HG03432 (cell line): ENCODE data around the gene AGPAT3.
"Not testable (repeated sequence)": the region's sequence is repeated elsewhere in the genome, so short reads cannot be mapped to it uniquely, and the experiment has no call there.

ENCODE experiments used
- ATAC-seq: cut with Tn5 transposase; IDR thresholded peaks from one replicate; pipeline ENCODE4 v1.9.1; 2021; ENCODE audit warnings: mild to moderate bottlenecking, moderate library complexity; ENCODE audit not compliant: unreplicated experiment

The AGPAT3 gene

GRCh38 chr21:43881935-43882334, 16.9 kb downstream of the AGPAT3 start:
- no peak for ATAC-seq

- ATAC-seq, result no peak
These were observed 18.0 kb downstream of the AGPAT3 start for GRCh38 chr21:43882952-43883545.

- no peak for ATAC-seq
These were observed 19.2 kb downstream of the AGPAT3 start for GRCh38 chr21:43884012-43884860.

DNA sequence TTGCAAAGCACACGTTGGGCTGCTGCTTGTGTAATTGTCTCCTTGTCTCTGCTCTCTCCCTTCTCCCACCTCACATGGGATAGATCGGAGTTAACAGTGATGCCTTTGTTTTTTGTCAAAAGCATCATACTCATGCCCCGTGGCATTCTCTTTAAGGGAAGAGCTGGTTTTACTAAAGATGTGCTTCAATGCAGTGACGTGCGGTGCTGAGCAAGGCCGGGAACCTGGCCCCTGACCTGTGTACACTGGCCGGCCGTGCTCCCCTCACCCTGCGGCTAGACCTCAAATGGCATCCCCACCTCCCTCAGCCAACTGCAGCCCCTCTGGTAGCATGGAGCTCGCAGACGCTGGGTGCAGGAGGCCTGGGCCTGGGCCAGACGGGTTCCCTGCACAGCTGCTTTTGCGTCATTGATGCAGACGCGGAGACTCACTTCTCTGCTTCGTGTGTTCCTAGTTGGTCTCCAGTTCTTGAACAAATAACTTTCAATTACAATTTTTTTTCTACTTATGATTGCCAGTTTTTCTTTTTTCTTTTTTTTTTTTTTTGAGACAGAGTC, 19.9 kb downstream of the AGPAT3 start:
- ATAC-seq, result no peak

DNA sequence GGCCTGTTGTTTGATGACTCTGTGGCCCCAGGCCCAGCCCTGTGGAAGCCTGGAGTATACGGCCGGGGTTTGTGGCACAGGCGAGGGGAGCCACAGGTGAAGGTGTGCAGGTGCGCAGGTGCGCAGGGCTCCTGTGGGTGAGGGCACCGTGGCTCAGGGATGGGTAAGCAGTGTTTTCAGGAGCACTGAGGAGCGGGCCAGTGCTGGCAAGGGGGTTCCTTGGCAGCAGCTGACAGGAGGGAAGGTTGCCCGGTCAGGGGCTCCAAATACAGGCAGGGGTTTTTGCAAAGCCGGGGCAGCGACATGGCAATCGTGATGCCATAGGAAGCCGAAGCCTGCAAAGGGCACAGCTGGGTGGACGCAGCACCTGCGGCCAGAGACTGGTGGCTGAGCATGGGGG, 20.7 kb downstream of the AGPAT3 start:
- ATAC-seq, result no peak

GRCh38 chr21:43886565-43886964, 21.5 kb downstream of the AGPAT3 start:
- no peak for ATAC-seq

DNA sequence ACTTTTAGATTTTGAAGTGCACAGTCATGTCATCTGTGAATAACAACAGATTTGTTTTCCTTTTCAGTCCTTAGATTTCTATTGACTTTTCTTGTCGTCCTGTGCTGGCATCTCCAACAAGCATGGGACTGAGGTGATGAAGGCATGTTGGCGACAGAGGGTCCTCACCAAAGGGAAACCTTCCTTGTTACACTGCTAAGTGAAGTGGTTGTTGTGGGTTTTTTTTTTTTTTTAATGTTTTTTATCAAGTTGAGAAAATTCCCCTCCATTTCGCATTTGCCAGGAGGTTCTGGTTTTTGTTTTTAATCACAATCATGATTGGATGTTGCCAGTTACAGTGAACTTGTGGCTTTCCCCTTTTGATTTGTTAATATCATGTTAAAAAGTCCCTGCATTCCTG, 24.0 kb downstream of the AGPAT3 start:
- no peak for ATAC-seq

DNA sequence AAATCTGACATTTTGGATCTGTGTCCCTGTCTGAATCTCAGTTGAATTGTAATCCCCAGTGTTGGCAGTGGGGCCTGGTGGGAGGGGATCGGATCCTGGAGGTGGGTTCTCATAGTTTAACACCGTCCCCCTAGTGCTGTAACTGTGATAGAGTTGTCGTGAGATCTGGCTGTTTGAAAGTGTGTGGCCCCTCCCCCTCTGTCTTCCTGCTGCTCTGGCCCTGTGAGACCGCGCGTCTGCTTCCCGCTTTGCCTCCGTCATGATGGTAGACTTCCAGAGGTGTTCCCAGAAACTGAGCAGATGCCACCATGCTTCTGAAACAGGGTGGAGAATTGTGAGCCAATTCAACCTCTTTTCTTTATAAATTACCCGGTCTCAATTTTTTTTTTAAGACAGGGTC, 25.0 kb downstream of the AGPAT3 start:
- ATAC-seq, result no peak

GRCh38 chr21:43892334-43892733, 27.3 kb downstream of the AGPAT3 start:
- no peak for ATAC-seq

DNA sequence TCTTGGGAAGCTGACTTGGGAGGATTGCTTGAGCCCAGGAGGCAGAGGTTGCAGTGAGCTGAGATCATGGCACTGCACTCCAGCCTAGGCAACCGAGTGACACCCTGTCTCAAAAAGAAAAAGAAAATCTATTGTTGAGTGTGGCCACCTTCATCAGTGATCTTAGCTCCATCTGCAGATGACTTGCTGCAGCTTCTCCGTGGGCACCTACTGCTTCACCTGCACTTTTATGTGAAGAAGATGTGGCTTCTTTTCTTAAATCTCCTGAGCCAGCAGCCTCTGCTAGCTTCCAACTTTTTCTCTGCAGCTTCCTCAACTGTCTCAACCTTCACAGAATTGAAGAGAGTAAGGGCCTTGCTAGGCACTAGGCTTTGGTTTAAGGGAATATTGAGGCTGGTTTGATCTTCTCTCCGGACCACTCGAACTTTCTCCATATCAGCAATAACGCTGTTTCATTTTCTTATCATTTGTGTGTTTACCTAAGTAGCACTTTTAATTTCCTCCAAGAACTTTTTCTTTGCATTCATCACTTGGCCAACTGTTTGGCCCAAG, 28.0 kb downstream of the AGPAT3 start:
- ATAC-seq, result no peak

GRCh38 chr21:43893536-43894205, 28.6 kb downstream of the AGPAT3 start:
- no peak for ATAC-seq

GRCh38 chr21:43894206-43894577, 29.2 kb downstream of the AGPAT3 start:
- no peak for ATAC-seq

GRCh38 chr21:43895196-43895595, 30.2 kb downstream of the AGPAT3 start:
- ATAC-seq, result no peak

- ATAC-seq, result not testable (repeated sequence)
These were observed 31.8 kb downstream of the AGPAT3 start for GRCh38 chr21:43896696-43897299.

- no peak for ATAC-seq
These were observed 34.5 kb downstream of the AGPAT3 start for GRCh38 chr21:43899307-43900077.

GRCh38 chr21:43900078-43900385, 35.0 kb downstream of the AGPAT3 start:
- ATAC-seq, result no peak

DNA sequence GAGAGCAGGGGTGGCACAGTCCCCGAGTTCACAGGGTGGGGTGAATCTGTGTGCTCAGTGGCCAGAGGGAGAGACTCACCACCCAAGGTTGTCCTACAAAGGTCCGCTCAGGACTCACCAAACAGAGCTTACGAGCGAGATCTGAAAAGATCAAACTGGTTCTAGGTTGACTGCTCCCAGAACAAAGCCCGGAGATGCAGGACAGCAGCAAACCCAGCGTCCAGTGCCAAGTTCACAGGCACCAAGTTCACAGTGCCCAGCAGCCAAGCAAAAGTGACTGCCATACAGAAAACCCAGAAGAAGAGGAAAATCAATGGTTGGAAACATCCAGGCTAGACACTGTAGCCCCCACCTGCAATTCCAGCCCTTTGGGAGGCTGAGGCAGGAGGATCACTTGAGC, 35.7 kb downstream of the AGPAT3 start:
- ATAC-seq, result no peak

GRCh38 chr21:43902441-43902840, 37.4 kb downstream of the AGPAT3 start:
- ATAC-seq, result no peak

DNA sequence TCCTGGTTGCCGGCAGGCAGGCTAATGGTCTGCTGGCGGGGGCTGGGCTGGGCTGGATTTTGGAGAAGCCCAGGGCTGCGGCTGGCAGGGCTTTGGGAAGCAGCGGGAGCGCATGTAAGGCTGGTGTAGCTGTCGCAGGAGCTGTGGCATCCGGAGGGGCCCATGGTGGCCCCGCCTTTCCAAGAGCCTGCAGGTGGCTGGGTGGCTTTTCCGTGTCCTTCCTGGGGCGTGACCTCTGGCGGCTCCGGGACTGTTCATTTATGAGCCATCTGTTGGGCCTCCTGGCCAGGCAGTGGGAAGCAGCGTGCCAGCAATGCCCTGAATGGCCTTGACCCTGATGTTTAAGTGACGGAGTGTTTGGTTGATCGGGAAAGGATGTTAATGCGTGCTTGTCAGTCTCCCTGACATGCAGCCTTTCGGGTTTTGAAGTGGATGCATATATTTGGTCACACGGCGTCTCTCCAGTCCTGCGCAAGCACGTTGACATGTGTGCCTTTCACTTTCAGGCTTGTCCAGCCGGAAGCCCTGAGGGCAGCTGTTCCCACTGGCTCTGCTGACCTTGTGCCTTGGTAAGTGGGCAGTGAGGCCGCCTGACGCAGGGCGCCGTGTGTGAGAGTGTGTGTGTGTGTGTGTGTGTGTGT, 38.5 kb downstream of the AGPAT3 start:
- ATAC-seq, result no peak

- ATAC-seq, result no peak
These were observed 39.3 kb downstream of the AGPAT3 start for GRCh38 chr21:43904331-43904781.
